Measurements from ENCODE around the gene UTY.

DNA sequence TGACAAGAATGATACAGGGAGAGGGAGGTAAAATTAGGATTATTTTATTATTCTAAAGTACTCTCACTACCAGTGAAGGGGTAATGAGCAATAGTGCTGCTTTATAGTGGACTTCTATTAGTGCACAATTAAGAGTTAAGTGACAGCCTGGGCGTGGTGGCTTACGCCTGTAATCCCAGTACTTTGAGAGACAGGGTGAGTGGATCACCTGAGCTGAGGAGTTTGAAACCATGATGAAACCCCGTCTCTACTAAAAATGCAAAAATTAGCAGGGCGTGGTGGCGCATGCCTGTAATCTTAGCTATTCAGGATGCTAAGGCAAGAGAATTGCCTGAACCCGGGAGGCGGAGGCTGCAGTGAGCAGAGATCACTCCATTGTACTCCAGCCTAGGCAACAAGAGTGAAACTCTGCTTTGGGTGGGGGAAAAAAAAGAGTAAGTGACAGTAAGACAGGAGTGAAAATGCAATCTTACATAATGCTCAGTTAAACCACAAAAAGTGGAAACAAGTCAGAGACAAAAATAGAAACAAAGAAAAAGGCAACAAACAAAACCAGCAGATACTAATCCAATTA is 98.6 kb downstream of the UTY start:
- TF ChIP-seq SRF (IDR thresholded peaks at IDR 0.05; ENCODE audit: low read depth) (no peak), POLR2AphosphoS5 (IDR thresholded peaks at IDR 0.05; ENCODE audit: low read depth, low read length) (no peak)
- TF ChIP-seq, protein P1, sequence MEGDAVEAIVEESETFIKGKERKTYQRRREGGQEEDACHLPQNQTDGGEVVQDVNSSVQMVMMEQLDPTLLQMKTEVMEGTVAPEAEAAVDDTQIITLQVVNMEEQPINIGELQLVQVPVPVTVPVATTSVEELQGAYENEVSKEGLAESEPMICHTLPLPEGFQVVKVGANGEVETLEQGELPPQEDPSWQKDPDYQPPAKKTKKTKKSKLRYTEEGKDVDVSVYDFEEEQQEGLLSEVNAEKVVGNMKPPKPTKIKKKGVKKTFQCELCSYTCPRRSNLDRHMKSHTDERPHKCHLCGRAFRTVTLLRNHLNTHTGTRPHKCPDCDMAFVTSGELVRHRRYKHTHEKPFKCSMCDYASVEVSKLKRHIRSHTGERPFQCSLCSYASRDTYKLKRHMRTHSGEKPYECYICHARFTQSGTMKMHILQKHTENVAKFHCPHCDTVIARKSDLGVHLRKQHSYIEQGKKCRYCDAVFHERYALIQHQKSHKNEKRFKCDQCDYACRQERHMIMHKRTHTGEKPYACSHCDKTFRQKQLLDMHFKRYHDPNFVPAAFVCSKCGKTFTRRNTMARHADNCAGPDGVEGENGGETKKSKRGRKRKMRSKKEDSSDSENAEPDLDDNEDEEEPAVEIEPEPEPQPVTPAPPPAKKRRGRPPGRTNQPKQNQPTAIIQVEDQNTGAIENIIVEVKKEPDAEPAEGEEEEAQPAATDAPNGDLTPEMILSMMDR (IDR thresholded peaks at IDR 0.05 in 2 of 3, conservative IDR thresholded peaks at IDR 0.05 in 1 of 3; ENCODE audit: borderline replicate concordance in 1 of 3, insufficient read depth in 1 of 3, low read depth in 2 of 3, low read length in 2 of 3), result no peak
- TF ChIP-seq, protein P2, sequence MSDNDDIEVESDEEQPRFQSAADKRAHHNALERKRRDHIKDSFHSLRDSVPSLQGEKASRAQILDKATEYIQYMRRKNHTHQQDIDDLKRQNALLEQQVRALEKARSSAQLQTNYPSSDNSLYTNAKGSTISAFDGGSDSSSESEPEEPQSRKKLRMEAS (IDR thresholded peaks at IDR 0.05), result no peak
- TF ChIP-seq, protein P3, sequence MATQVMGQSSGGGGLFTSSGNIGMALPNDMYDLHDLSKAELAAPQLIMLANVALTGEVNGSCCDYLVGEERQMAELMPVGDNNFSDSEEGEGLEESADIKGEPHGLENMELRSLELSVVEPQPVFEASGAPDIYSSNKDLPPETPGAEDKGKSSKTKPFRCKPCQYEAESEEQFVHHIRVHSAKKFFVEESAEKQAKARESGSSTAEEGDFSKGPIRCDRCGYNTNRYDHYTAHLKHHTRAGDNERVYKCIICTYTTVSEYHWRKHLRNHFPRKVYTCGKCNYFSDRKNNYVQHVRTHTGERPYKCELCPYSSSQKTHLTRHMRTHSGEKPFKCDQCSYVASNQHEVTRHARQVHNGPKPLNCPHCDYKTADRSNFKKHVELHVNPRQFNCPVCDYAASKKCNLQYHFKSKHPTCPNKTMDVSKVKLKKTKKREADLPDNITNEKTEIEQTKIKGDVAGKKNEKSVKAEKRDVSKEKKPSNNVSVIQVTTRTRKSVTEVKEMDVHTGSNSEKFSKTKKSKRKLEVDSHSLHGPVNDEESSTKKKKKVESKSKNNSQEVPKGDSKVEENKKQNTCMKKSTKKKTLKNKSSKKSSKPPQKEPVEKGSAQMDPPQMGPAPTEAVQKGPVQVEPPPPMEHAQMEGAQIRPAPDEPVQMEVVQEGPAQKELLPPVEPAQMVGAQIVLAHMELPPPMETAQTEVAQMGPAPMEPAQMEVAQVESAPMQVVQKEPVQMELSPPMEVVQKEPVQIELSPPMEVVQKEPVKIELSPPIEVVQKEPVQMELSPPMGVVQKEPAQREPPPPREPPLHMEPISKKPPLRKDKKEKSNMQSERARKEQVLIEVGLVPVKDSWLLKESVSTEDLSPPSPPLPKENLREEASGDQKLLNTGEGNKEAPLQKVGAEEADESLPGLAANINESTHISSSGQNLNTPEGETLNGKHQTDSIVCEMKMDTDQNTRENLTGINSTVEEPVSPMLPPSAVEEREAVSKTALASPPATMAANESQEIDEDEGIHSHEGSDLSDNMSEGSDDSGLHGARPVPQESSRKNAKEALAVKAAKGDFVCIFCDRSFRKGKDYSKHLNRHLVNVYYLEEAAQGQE (IDR thresholded peaks at IDR 0.05; ENCODE audit: low read depth), result no peak
